Measurements from ENCODE around the gene ZFPL1.

- TF ChIP-seq, protein P1, sequence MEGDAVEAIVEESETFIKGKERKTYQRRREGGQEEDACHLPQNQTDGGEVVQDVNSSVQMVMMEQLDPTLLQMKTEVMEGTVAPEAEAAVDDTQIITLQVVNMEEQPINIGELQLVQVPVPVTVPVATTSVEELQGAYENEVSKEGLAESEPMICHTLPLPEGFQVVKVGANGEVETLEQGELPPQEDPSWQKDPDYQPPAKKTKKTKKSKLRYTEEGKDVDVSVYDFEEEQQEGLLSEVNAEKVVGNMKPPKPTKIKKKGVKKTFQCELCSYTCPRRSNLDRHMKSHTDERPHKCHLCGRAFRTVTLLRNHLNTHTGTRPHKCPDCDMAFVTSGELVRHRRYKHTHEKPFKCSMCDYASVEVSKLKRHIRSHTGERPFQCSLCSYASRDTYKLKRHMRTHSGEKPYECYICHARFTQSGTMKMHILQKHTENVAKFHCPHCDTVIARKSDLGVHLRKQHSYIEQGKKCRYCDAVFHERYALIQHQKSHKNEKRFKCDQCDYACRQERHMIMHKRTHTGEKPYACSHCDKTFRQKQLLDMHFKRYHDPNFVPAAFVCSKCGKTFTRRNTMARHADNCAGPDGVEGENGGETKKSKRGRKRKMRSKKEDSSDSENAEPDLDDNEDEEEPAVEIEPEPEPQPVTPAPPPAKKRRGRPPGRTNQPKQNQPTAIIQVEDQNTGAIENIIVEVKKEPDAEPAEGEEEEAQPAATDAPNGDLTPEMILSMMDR (conservative IDR thresholded peaks at IDR 0.05; ENCODE audit: low read length): no peak
- no peak for TF ChIP-seq EZH2phosphoT487 (IDR thresholded peaks at IDR 0.05; ENCODE audit: borderline replicate concordance, low read depth, low read length)
These were observed 47.1 kb upstream of the ZFPL1 start for GRCh38 chr11:65036931-65037330.
